Stomach (tissue), 9 donors: ENCODE measurements around the gene SLC22A2. TPM values are rescaled to one million over a fixed set of nuclear protein-coding genes. Genes with fewer than 3 reads are reported as not detected.

ENCODE experiments used
- DNase-seq, 2 donors: peaks; one replicate each; pipeline versions ENCODE4 v3.0.0 to v3.0.0-alpha.2; 2013 to 2019
- H3K27ac ChIP-seq, 5 donors: fragments of 200-600 bp in 4 of 5; sonication (generic) in 4 of 5; one replicate each; pipeline ENCODE4 v1.5.1; 2013 to 2019; ENCODE audit warnings: mild to moderate bottlenecking in 1 of 5, moderate library complexity in 1 of 5
- H3K27me3 ChIP-seq, 3 donors: fragments of 200-600 bp; sonication (generic); one replicate each; pipeline ENCODE4 v1.5.1; 2017 to 2019; ENCODE audit warnings: mixed run types in 1 of 3
- H3K36me3 ChIP-seq, 4 donors: fragments of 200-600 bp; sonication (generic); 1 replicate in 3 of 4; 2 replicates in 1 of 4; pipeline ENCODE4 v1.5.1; 2016 to 2019
- H3K4me1 ChIP-seq, 4 donors: fragments of 200-600 bp; sonication (generic); one replicate each; pipeline ENCODE4 v1.5.1; 2016 to 2019
- H3K4me3 ChIP-seq, 4 donors: fragments of 200-600 bp; sonication (generic) in 3 of 4; one replicate each; pipeline ENCODE4 v1.5.1; 2016 to 2019; ENCODE audit warnings: mild to moderate bottlenecking in 1 of 4
- H3K9me3 ChIP-seq, 4 donors: fragments of 200-600 bp; sonication (generic); one replicate each; pipeline ENCODE4 v1.5.1; 2016 to 2019
- CTCF ChIP-seq, 7 experiments: fragments of 450-650 bp in 4 of 7; fragments of 200-600 bp in 3 of 7; sonication (generic) in 3 of 7; IDR thresholded peaks; one replicate each; pipeline ENCODE4 v1.5.1; 2016 to 2019; ENCODE audit warnings: antibody characterized with exemption in 7 of 7, control low read depth in 2 of 7, mild to moderate bottlenecking in 1 of 7
- EP300 ChIP-seq: sonication (generic); formaldehyde crosslinking; IDR thresholded peaks from one replicate; pipeline ENCODE4 v1.6.1; 2017; ENCODE audit warnings: antibody characterized with exemption
- POLR2A ChIP-seq, 4 donors: fragments of 450-650 bp; IDR thresholded peaks; one replicate each; pipeline ENCODE4 v1.6.1; 2016; ENCODE audit warnings: antibody characterized with exemption in 4 of 4, control low read depth in 2 of 4, mild to moderate bottlenecking in 1 of 4, moderate library complexity in 1 of 4
- POLR2AphosphoS5 ChIP-seq, 3 donors: sonication (generic); formaldehyde crosslinking; IDR thresholded peaks; one replicate each; pipeline ENCODE4 v1.6.1; 2016; ENCODE audit warnings: antibody characterized with exemption in 3 of 3
- WGBS, 5 donors: extraction: QIAGEN DNeasy Blood & Tissue Kit in 3 of 5; methylation state at CpG; one replicate each; pipeline versions ENCODE4 v1.1.5 to v1.1.7; 2013 to 2018; 5-methylcytosine and 5-hydroxymethylcytosine counted together
- intact Hi-C: fragments of 100-400 bp; cut with DNase I; formaldehyde crosslinking; loops from one replicate; pipeline ENCODE4 v1.15.1; 2023; ENCODE audit warnings: low total_unique reads
- polyA plus RNA-seq, 3 donors: library from polyadenylated mRNA; stranded (reverse); fragments of 200-250 nt; gene quantifications; one replicate each; pipeline ENCODE4 v1.2.3, GENCODE V29; 2013
- total RNA-seq, 5 donors: library from RNA; depleted of rRNA; stranded (reverse); fragments of >200 nt; gene quantifications; one replicate each; pipeline versions ENCODE4 v1.1.0 to v1.2.3, GENCODE V29; 2014 to 2016
- donor health status: healthy with polysubstance abuse.
- donor health status: Bipolar disorder and iron deficiency.
- donor health status: healthy.

The SLC22A2 gene
- total and polyA plus RNA-seq, 8 donors = not detected

GRCh38 chr6:160221423-160221822, 37.2 kb downstream of the SLC22A2 start:
- peaks cover 0 to 3% (median 0%) of the 10 kb centered on the region in 4 donors for H3K9me3 ChIP-seq
- H3K4me3 ChIP-seq = no peak overlapping the region
- peak in 1 of 2 donors; percentile 52 for DNase-seq
- H3K27me3 ChIP-seq = peaks cover 0 to 11% (median 0%) of the 10 kb centered on the region in 3 donors
- no peaks in the 10 kb centered on the region for H3K36me3 ChIP-seq
- WGBS, 5 donors = 18 to 31% (median 26%) methylated on average over 3 of the region's 3 CpGs
- TF ChIP-seq EP300 (no peak), POLR2A (IDR thresholded peaks at IDR 0.05) (no peak), POLR2AphosphoS5 (IDR thresholded peaks at IDR 0.05) (peak in 1 of 3 donors; percentile 32), CTCF (IDR thresholded peaks at IDR 0.05) (peak in 3 of 7 experiments; percentile 7 to 37 (median 14))
- no peak overlapping the region for H3K27ac ChIP-seq
- peaks cover 0 to 5% (median 0%) of the 10 kb centered on the region in 4 donors for H3K4me1 ChIP-seq
- intact Hi-C loops = loop anchor here (5.0 kb wide), 1 partner anchor 236 kb away; no protein-coding TSS in a partner anchor

GRCh38 chr6:160218810-160219209, 39.8 kb downstream of the SLC22A2 start:
- Histone ChIP-seq H3K27ac (no peak overlapping the region), H3K27me3 (peaks cover 0 to 15% (median 0%) of the 10 kb centered on the region in 3 donors), H3K4me1 (peaks cover 0 to 5% (median 0%) of the 10 kb centered on the region in 4 donors), H3K4me3 (no peak overlapping the region), H3K36me3 (no peaks in the 10 kb centered on the region), H3K9me3 (no peaks in the 10 kb centered on the region)
- intact Hi-C loops = no loop called here
- WGBS, 5 donors = 69 to 84% (median 81%) methylated on average over 2 of the region's 2 CpGs
- peak in 1 of 2 donors; percentile 28 for DNase-seq
- no peak for TF ChIP-seq CTCF (IDR thresholded peaks at IDR 0.05)
- no peak for TF ChIP-seq EP300
- no peak for TF ChIP-seq POLR2AphosphoS5 (IDR thresholded peaks at IDR 0.05)
- no peak for TF ChIP-seq POLR2A (IDR thresholded peaks at IDR 0.05)

- H3K36me3 ChIP-seq = no peaks in the 10 kb centered on the region
- peaks cover 0 to 15% (median 0%) of the 10 kb centered on the region in 3 donors for H3K27me3 ChIP-seq
- H3K27ac ChIP-seq = no peak overlapping the region
- WGBS, 5 donors = 44 to 72% (median 57%) methylated on average over 4 of the region's 4 CpGs
- H3K9me3 ChIP-seq = no peaks in the 10 kb centered on the region
- H3K4me1 ChIP-seq = peaks cover 0 to 5% (median 0%) of the 10 kb centered on the region in 4 donors
- no peak for TF ChIP-seq EP300
- no peak overlapping the region for H3K4me3 ChIP-seq
- no peak for DNase-seq
- intact Hi-C loops = no loop called here
These were observed 40.8 kb downstream of the SLC22A2 start for GRCh38 chr6:160217863-160218262.

- DNase-seq = no peak
- no peaks in the 10 kb centered on the region for H3K9me3 ChIP-seq
- no peak overlapping the region for H3K27ac ChIP-seq
- intact Hi-C loops = no loop called here
- no peaks in the 10 kb centered on the region for H3K36me3 ChIP-seq
- TF ChIP-seq POLR2AphosphoS5 (IDR thresholded peaks at IDR 0.05) (no peak), POLR2A (IDR thresholded peaks at IDR 0.05) (no peak), EP300 (no peak), CTCF (IDR thresholded peaks at IDR 0.05) (no peak)
- H3K27me3 ChIP-seq = peaks cover 0 to 15% (median 0%) of the 10 kb centered on the region in 3 donors
- peaks cover 0 to 5% (median 0%) of the 10 kb centered on the region in 4 donors for H3K4me1 ChIP-seq
- 84 to 96% (median 91%) methylated on average over 1 of the region's 1 CpG for WGBS, 5 donors
- H3K4me3 ChIP-seq = no peak overlapping the region
These were observed 41.5 kb downstream of the SLC22A2 start for GRCh38 chr6:160217073-160217472.

GRCh38 chr6:160215232-160215631, 43.4 kb downstream of the SLC22A2 start:
- Histone ChIP-seq H3K27ac (no peak overlapping the region), H3K27me3 (peaks cover 0 to 15% (median 0%) of the 10 kb centered on the region in 3 donors), H3K36me3 (no peaks in the 10 kb centered on the region), H3K4me3 (no peak overlapping the region), H3K9me3 (no peaks in the 10 kb centered on the region), H3K4me1 (no peaks in the 10 kb centered on the region)
- intact Hi-C loops = no loop called here
- 30 to 45% (median 38%) methylated on average over 3 of the region's 3 CpGs for WGBS, 5 donors
- no peak for TF ChIP-seq POLR2AphosphoS5 (IDR thresholded peaks at IDR 0.05)
- TF ChIP-seq EP300 = no peak
- DNase-seq = no peak
